ENCODE results near the gene IFIT1B.
A peak's percentile ranks its signal among the peaks of the same experiment; 100 is the strongest.
"Not testable (repeated sequence)": the region's sequence is repeated elsewhere in the genome, so short reads cannot be mapped to it uniquely, and the experiment has no call there.

The IFIT1B gene

DNA sequence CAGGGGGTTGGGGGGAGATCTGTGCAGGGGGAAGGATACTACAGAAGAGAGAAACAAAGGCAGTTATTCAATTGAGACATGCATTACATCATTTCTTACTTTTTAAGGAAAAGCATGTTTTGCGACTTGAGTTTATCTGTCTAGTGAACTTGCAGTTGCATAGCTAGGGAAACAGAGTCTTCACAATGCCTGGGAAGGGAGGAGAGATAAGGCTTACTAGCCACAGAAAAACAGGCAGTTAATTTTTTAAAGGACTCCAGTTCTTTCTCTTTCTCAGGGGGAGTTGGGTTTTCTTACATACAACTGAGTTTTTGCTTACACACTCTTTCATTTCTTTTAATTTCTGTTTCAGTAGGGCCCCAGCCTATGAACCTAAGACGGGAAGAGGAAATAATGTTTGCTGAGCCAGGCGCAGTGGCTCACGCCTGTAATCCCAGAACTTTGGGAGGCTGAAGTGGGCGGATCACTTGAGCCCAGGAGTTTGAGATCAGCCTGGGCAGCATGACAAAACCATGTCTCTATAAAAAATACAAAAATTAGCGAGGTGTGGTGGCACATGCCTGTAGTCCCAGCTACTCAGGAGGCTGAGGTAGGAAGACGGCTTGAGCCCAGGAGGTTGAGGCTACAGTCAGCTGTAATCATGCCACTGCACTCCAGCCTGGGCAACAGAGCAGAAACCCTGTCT lies 27.1 kb upstream of the IFIT1B start:
- FAIRE-seq: not testable (repeated sequence)

DNA sequence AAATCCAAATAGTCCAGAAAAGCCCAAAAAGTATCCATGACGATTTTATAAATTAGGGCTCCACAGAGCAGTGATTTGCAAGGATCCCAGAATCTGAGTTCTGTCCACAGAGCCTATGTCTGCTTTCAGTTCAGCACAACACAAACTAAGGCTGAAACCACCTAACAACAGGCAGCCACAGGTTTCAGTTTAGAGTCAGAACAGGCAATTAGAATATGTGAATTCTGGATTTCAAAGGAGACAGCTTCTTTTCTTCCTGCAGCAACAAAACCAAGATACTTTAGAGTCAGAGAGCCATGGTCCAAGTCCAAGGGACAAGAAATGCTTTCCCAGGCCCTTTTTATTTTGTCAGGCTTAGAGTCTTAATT lies 26.5 kb upstream of the IFIT1B start:
- FAIRE-seq: no peak

DNA sequence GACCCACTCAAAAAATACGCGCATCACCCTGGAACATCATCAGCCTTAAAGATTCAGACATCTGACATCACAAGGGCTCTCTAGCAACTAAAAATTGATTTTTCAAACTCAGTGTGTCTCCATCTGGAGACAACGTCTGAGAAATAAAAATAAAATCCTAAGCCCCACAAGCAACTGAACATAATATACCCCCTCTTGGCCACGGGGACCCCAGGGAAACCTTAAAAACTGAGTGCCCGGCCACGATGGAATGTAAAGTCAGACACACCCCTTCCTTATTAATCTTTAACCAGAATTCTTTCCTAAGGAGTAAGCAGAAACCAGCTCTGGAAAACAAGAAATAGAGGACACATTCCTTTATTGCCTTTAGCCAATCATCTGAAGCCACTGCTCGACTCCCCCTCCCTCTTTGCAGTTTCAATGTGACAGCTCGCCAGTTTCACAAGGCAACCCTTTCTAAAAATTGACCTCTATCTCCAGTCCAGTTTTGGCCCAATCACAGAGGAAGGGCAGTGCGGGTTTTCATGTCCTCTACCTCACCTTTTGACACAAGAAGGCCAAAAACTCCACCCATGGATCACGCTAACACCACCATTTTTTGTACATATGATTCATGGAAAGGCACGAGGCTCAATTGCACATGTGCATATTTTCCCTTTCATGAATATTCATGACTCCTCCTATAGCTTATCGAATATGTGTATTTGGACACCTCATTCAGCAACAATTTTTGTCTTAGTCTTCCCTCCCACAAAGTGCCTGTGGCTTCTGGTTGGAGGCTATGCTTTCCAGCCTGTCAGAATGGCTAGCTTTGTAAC lies 25.9 kb upstream of the IFIT1B start:
- no peak for FAIRE-seq

DNA sequence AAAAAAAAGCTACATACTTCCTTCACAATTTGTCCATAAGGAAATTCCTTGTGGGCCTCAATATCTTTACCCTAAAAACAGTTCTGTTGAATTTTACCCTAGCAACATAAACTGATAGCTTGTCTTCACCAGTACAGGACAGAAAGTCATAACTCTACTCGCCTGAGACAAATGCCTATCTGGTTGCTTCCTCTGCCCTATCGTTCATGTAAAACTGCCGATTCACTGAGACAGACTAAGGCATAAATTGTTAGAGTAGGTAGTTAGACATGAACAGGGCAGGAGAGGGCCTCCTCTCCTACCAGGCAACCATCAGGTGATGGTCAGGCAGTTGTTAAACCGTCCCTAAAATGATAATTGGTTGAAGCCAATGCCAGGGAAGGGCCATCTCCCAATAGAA lies 25.1 kb upstream of the IFIT1B start:
- no peak for FAIRE-seq

DNA sequence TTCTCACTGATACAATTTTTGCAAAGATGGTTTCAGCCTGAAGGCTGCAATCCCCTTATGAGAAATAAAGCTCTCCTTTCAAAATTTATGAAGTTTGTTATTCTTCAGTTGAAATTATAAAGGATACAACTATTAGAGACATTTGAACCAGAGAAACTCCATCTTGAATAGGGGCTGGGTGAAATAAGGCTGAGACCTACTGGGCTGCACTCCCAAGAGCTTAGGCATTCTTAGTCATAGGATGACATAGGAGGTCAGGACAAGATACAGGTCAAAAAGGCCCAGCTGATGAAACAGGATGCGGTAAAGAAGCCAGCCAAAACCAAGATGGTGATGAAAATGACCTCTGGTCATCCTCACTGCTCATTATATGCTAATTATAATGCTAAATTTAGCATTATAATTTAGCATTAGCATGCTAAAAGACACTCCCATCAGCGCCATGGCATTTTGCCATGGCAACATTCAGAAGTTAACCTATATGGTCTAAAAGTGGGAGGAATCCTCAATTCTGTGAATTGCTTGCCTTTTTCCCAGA lies 22.4 kb upstream of the IFIT1B start:
- FAIRE-seq: no peak

DNA sequence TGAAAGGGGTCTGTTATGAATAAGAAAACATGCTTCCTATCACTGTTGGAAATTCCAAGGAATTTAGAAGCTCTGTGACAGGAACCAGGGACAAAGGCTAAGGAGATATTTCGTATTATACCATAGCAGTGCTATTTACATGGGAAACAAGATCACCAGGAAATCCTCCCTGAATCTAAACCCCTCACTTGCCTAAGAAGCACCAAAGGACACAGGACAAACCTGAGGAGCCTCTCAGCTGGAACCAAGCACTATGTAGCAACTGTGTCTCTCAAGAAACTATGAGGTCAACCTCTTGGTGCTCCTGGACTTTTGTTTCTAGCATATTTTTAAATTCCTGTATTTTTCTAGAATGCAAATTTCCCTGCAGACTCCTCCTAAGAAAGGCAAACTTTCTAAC lies 20.8 kb upstream of the IFIT1B start:
- no peak for FAIRE-seq

DNA sequence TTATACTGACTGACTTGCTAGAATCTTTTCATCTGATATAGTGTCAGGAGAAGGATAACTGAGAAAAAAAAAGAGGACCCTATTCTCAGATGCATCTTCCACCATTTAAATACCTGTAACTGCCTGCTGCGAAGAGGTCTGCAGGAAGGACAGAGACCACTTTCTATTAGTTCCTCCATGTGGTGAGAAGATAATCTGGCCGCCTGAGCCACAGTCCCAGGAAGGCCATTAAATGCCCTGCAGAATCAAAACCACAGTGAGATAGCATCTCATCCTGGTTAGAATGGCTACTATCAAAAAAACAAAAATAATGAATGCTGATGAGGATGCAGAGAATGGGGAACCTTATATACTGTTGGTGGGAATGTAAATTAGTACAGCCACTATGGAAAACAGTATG lies 19.9 kb upstream of the IFIT1B start:
- FAIRE-seq: no peak

DNA sequence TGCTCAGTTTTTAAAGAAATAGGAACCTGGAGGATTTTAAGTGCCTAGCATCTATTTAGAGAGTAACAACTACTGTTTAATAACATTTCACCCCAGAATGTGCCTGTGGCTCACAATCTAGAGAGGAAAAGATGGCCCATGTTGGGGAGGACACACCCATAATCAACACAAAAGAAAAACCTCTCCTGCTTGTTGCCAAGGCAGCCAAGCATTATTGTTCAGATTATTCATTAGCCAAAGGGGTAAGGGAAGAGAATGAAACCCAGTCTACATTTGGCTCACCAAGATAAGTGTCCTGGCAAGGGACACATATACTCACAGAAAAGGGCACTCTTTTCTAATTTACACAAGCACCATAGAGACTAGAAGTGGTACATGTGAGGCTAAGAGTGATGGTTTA lies 17.7 kb upstream of the IFIT1B start:
- no peak for FAIRE-seq

DNA sequence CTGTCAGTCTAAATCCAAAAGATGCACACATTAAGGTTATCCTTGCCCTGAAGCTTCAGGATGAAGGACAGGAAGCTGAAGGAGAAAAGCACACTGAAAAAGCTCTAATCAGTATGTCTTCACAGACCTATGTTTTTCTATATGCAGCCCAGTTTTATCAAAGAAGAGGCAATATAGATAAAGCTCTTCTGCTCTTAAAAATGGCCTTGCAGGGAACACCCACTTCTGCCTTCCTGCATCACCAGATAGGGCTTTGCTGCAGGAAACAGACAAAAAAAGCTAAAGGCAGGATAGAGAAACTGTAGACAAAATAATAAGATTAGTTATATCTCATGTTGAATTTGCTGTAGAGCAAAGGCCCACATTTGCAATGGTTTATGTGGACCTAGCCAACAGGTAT lies 14.9 kb upstream of the IFIT1B start:
- no peak for FAIRE-seq

DNA sequence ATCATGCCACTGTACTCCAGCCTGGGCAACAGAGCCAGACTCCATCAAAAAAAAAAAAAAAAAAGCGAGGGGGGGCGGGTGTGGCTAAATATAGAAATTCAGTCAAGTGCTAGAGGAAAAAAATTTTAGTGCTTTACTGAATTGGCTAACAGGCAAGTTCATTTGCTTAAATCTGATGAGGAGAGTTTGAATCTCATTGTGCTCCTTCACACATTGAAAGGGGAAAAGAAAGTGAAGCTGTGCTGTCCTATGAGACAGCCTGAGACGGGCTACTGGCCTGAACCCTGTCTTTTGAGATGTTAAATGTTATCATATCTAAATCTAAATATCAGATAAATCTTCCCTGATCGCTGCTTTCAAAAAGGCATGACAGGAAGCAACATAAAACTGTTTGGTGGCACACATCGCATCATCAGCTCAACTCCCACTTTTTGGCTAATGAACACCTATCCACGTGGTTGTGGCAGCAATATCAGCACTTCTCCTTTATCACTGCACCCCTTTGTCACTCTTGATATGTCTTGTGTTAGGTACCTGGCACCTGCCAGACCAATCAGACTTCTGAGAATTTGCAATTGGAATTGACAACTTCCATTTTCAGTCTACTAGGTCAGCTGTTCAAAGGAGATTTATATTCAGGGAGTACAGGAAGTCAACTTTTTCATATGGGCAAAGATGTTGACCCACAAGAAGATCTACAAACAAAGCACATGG lies 14.0 kb upstream of the IFIT1B start:
- FAIRE-seq: no peak

DNA sequence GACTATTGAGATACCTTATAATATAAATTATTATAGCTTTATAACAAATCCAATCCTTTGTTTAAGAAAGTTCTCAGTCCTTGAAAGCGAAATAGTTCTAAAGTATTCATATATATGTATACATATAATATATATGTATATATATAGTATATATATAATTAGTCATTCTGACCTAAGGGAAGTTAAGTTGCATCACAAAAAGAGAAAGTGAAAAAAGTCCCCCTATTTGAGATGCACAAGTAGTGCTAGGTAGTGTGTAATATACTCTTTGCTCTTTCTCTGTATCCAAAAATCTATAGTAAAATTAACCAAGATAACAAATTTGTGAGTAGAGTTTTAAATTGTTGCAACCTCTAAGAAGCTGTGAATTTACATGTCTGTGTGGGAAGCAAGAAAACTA lies 13.3 kb upstream of the IFIT1B start:
- no peak for FAIRE-seq

DNA sequence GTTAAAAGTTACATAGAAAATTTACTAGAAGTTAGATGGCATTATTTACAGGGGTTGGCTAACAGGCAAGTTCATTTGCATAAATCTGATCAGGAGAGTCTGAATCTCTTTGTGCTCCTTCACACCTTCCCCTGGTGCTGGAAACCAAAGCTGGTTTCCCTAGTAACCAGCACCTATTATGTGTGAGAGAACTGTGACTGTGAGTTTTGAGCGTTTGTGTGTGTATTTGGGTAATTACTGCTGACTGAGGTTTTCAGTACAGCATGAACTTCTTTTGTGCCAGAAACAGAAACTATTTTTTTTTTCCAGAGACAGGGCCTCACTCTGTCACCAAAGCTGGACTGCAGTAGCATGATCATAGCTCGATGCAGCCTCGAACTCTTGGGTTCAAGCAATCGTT lies 10.3 kb upstream of the IFIT1B start:
- FAIRE-seq: no peak

DNA sequence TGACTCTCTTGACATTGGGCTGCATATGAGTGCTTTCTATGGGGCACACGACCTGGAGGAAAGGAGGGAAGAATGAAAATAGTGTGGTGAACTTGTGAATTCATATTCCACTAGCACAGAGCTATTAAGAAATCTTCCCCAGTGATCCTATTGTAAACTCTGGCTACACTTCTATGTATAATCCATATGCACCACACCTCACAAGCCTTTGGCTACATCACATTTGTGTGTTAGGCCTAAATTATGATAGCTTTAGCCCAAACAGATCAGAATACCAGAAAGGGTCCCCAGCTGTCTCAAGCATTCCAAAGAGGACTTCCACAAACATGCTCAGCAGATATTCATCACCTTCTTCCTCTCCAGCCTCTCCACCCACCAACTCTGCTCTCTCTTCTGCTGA lies 9.7 kb upstream of the IFIT1B start:
- FAIRE-seq: no peak

DNA sequence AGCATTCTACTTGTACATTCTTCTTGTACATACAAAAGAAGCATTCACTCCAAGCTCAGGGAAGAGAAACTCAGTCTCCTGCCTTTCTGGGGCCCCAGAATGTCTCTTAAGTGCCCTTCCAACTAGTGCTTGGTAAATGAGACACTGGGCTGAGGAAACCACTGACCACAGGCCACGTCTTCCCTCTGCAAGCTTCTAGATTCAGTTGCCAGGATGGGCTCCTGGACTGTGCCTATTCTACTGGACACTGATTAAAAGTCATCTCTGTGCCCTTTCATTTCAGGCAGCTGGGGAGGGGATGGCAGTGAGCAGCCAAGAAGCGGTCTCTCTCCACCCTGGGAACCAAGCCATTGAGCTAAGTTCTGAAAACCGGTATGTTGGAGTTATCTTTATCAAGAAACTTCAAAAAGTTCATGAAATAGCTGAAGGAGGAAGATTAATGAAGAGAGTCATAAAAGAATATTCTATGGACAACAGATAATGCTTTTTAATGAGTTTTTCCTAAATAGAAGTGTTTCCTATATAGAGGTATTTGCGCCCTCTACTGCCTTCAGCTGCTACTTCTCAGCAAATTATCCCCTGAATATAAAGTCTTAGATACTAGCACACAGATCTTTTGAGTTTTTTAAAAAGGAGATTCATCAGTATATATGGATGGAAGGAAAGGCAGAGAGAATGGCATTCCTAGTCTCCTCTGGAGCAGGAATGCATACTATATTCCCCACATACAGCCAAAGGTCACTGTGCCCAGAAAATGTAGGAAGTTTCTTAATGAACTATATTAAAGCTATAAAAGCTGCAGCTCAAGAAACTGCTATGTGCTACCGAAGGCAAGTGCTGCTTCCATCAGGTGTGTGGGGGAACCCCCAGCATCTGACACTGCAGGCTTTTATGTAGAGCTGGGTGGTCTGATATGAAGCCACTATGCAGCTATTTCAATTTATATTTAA lies 8.4 kb upstream of the IFIT1B start:
- peak; percentile 96 for FAIRE-seq

DNA sequence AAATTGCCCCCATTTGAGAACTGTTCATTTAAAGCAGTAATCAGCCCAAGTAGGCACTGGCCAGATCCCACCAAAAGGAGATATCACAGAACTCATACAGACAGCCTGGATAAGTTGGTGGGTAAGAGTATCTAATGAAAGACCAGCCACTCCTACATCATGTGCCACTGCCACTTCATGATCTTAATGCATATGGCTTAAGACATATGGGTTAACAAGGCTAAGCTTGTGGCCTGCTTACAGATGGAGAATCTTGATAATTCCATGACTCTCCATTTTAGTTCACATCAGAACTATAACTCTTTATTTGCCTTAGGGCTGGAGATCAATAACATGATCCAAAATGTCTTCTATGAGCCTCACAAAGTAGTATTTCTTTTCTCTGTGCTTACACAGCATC lies 6.8 kb upstream of the IFIT1B start:
- FAIRE-seq: no peak

DNA sequence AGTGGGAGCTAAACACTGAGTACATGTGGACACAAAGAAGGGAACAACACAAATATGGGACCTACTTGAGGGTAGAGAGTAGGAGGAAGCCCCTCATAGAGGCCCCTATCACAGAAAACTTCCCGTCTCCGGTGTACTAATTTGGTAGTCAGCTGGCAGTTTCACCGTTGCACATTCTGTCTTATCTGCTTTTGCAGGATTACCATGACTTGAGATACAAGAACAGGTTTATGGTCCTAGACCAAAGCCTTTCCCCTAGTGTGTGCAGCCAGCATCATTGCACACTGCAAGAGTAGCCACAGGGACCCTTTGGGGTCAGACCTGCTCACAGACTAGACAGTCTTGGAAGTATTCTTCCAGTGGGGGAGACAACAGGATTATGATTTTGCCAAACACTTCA lies 5.9 kb upstream of the IFIT1B start:
- no peak for FAIRE-seq

DNA sequence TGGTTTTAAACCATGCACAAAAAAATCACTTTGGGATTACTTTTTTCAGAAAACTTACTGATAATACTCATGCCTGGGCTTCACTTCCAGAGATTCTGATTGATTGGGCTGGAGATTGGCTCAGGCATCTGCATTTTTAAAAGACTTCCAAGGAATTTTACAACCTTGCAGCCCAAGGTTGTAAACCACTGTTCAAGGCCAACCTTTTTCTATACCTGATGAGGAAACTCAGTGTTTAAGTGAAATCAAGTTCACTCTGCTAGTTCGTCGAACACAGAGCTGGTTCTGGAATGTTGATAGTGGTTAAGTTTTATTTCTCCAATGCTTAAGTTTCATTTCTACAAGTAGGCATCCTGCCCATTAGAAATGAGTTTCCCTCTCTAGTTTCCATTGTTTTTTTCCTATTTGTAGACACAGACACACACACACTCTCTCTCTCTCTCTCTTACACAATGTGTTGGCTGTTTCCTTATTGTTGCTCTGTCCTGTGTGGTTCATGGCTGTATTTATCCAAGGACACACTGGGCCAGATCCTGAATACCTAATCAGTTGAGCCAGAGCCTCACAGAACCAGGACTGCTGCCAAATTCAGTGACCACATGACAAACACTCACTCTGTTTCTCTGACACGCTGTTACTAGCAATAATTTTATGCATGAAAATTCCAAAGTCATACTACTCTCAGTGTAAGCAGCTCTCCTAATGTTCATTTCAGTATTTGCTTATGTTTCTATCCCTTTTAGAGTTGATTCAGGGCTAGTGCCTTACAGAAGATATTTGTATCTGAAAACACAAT lies 3.7 kb upstream of the IFIT1B start:
- no peak for FAIRE-seq

DNA sequence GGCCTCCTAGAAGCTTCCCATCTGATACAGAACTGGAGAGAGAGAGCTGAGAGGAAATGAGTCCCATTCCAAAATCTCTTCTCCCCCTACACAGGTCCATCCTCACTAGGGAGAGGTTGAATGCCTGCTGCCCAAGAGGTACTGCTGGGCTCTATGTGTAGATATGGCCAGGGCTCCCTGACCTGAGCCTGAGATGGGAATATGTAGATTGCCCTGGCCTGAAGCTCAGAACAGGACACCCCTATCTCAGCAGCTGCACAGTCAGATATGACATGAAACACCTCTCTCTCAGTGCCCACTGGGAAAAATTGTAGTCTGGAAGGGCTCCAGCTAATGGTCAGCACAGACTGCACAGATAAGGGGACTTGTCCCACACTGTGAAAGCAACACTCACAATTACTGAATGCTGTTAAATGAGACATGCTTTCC lies 3.1 kb upstream of the IFIT1B start:
- no peak for FAIRE-seq

DNA sequence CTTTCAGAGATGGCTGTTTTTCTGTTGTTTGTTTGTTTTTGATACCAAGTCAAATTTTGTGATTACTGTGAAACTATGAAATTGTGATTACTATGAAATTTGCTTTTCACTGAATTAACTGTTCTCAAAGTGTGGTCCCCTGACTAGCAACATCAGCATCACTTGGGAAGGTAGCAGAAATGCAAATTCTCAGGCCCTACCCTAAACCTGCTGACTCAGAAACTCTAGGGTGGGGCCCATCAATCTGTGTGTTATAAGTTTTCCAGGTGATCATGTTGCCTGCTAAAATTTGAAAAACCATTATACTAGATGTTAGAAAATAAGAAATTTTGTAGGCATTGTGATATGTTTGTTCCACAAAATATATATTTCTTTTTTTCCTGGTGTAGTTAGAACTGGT lies 1.2 kb downstream of the IFIT1B start:
- FAIRE-seq: no peak

DNA sequence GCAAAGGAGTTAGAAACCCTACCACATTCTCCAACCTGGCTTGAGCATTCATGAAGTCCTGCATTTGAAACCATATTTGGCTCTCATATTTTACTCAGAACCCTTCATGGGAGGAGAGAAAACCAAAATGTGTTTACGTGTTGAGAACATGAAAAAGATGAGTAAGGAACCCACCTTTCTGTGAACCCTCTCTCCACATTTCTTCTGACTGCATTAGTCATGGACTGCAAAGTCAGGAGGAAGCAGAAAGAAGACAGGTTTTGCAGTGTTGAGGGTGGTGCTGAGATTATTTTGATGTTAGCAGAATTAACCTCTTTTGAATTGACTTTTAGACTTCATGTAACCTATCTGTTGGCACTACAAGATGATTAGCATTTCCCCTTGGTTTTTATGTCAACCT lies 4.9 kb downstream of the IFIT1B start:
- no peak for FAIRE-seq

DNA sequence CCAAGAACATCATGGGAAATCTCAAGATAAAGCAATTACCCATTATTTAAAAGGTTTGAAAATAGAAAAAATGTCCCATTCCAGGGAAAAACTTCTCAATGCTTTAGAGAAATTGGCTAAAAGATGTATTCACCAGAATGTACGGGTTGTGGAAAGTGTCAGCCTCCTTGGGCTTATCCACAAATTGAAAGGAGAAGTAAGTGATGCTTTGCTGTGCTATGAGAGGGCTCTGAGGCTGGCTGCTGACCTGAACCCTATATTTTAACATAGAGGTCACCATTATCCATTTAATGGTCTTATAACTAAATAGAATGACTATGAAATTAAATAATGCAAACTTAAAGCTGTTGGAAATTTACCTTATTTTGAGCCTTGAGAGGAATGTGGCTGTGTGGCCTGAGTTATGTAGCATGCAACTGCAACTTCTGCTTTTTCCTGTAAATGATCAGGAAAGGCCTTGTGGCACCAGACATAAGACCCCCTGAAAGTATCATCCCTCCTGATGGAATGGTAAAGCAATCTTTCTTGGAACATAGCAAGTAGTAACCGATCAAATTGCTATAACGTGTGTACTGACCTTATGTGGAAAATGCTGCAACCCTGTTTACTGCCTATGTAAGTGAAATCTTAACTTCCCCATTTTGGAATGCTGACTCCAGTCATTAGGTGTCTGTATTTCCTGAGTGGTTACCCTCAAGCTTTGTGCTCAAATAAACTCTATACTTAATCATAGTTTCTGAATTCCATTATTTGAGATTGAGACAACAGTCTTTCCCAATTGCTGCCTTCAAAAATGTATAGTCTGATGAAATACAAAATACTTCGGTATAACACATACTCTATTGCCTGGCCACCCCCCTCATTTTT lies 6.9 kb downstream of the IFIT1B start:
- no peak for FAIRE-seq
